Ascending aorta (tissue), 2 donors: ENCODE results near the gene EMP3. TPM values are rescaled to one million over a fixed set of nuclear protein-coding genes. Genes with fewer than 3 reads are reported as not detected.
"Not testable (repeated sequence)": the region's sequence is repeated elsewhere in the genome, so short reads cannot be mapped to it uniquely, and the experiment has no call there.

Experiments
- DNase-seq, 2 donors: peaks; one replicate each; pipeline ENCODE4 v3.0.0-alpha.2; 2019; ENCODE audit warnings: low spot score in 2 of 2
- H3K27ac ChIP-seq, 2 donors: fragments of 200-600 bp; sonication (generic); one replicate each; pipeline ENCODE4 v1.5.1; 2016 to 2017; ENCODE audit warnings: mild to moderate bottlenecking in 1 of 2
- H3K27me3 ChIP-seq: fragments of 200-600 bp; sonication (generic); one replicate; pipeline ENCODE4 v1.5.1; 2017
- H3K36me3 ChIP-seq, 2 donors: fragments of 200-600 bp; sonication (generic); one replicate each; pipeline ENCODE4 v1.5.1; 2016
- H3K4me1 ChIP-seq, 2 donors: fragments of 200-600 bp; sonication (generic); one replicate each; pipeline ENCODE4 v1.5.1; 2016 to 2017; ENCODE audit warnings: mild to moderate bottlenecking in 1 of 2
- H3K4me3 ChIP-seq, 2 donors: fragments of 200-600 bp; sonication (generic); one replicate each; pipeline ENCODE4 v1.5.1; 2016 to 2017; ENCODE audit warnings: mild to moderate bottlenecking in 1 of 2
- H3K9me3 ChIP-seq, 2 donors: fragments of 200-600 bp; sonication (generic); one replicate each; pipeline ENCODE4 v1.5.1; 2016
- intact Hi-C: fragments of 100-400 bp; cut with DNase I; formaldehyde crosslinking; loops from one replicate; pipeline ENCODE4 v1.15.1; 2023
- total RNA-seq: library from RNA; depleted of rRNA; stranded (reverse); fragments of >200 nt; gene quantifications from one replicate; pipeline ENCODE4 v1.1.0, GENCODE V29; 2016
- TF ChIP-seq, protein P1 (sequence below), 3 experiments: fragments of 200-600 bp in 2 of 3; fragments of 450-650 bp in 1 of 3; sonication (generic) in 2 of 3; IDR thresholded peaks; one replicate each; pipeline ENCODE4 v1.5.1; 2016 to 2019; ENCODE audit warnings: antibody characterized with exemption in 3 of 3, mild to moderate bottlenecking in 1 of 3, moderate library complexity in 1 of 3

The EMP3 gene
- total RNA-seq, 1 donor from 2014 or later: 18.2 TPM

DNA sequence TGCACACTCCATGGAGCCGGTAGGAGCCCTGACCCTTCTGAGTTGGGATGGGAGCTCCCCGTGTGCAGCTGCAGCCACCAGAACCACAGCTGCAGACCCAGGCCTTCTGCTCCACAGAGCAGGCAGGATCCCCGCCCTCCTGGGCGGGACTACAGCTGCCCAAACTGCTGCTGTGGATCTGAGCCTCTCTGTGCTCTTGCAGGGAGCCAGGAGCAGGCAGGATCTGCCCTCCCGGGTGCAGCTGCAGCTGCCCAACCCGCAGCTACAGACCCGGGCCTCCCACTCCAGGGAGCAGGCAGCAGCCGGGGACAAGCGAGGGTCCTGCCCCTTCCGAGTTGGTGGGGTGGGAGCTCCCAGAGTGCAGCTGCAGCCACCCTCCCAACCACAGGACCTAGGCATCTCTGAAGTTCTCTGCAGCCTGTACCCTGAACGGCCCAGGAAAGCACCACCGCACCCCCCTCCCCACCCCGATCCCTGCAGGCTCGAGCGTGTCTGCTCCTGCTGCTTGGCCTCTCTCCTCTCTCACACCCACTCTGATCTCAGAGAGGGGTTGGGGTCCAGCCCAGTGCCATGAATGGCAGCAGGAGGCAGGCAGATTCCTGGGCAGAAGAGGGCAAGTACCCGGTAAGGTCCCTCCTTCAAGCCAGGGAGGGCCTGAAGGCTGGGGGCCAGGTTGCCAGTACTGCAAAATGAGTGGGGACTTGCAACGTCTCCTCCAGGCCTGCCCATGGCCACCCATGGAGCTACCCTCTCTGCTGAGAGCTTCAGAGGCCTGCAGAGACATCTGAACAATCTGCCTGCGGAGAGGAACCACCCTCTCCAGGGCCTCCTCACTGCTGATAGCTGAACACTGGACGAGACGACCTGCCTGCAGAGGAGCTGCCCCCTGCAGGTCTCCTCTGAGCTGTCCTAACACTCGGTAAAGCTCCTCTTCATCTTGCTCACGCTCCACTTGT, 16.4 kb upstream of the EMP3 start:
- intact Hi-C loops: no loop called here
- TF ChIP-seq, protein P1, sequence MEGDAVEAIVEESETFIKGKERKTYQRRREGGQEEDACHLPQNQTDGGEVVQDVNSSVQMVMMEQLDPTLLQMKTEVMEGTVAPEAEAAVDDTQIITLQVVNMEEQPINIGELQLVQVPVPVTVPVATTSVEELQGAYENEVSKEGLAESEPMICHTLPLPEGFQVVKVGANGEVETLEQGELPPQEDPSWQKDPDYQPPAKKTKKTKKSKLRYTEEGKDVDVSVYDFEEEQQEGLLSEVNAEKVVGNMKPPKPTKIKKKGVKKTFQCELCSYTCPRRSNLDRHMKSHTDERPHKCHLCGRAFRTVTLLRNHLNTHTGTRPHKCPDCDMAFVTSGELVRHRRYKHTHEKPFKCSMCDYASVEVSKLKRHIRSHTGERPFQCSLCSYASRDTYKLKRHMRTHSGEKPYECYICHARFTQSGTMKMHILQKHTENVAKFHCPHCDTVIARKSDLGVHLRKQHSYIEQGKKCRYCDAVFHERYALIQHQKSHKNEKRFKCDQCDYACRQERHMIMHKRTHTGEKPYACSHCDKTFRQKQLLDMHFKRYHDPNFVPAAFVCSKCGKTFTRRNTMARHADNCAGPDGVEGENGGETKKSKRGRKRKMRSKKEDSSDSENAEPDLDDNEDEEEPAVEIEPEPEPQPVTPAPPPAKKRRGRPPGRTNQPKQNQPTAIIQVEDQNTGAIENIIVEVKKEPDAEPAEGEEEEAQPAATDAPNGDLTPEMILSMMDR (IDR thresholded peaks at IDR 0.05): no peak
- H3K27ac ChIP-seq: no peak overlapping the region

DNA sequence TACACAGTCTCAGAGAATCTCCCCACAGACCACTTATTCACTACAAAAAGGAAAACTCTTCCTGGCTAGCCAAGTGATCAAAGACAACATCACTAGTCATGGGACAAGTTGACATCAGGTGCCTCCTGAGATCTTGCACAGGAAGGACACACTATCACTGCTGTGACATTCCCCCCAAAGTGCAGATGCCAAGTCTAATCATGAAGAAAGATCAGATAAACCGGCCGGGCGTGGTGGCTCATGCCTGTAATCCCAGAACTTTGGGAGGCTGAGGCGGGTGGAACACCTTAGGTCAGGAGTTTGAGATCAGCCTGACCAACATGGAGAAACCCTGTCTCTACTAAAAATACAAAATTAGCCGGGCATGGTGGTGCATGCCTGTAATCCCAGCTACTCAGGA, 15.6 kb upstream of the EMP3 start:
- H3K27me3 ChIP-seq, DNase-seq, H3K9me3 ChIP-seq, H3K27ac ChIP-seq, H3K36me3 ChIP-seq, intact Hi-C loops, H3K4me3 ChIP-seq, H3K4me1 ChIP-seq: not testable (repeated sequence)

More for the DNA sequence above, 16.4 kb upstream of the EMP3 start:
- H3K9me3 ChIP-seq: no peaks in the 10 kb centered on the region
- DNase-seq: no peak
- H3K4me3 ChIP-seq: no peak overlapping the region
- H3K36me3 ChIP-seq: no peaks in the 10 kb centered on the region
- no peaks in the 10 kb centered on the region for H3K27me3 ChIP-seq
- no peaks in the 10 kb centered on the region for H3K4me1 ChIP-seq

DNA sequence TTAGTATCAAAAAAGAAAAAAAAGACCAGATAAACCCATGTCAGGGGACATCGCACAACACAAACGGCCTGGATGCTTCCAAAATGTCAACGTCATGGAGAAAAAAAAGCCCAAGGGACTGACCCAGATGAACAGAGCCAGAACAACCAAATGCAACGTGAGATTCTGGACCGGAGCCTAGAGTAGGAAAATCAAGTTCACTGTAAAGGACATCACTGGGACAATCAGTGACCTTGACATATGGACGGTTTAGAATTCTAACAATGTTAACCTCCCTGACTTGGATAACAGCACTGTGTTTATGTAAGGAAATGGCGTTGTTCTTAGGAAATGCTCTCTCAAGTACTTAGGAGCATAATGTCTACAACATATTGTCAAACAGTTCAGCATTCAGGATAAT, 15.1 kb upstream of the EMP3 start:
- DNase-seq: no peak
- TF ChIP-seq, protein P1 (IDR thresholded peaks at IDR 0.05): no peak
- H3K4me1 ChIP-seq: no peaks in the 10 kb centered on the region
- no peak overlapping the region for H3K27ac ChIP-seq
- H3K36me3 ChIP-seq: no peaks in the 10 kb centered on the region
- H3K27me3 ChIP-seq: no peaks in the 10 kb centered on the region
- H3K9me3 ChIP-seq: no peaks in the 10 kb centered on the region
- H3K4me3 ChIP-seq: no peak overlapping the region
- intact Hi-C loops: no loop called here

DNA sequence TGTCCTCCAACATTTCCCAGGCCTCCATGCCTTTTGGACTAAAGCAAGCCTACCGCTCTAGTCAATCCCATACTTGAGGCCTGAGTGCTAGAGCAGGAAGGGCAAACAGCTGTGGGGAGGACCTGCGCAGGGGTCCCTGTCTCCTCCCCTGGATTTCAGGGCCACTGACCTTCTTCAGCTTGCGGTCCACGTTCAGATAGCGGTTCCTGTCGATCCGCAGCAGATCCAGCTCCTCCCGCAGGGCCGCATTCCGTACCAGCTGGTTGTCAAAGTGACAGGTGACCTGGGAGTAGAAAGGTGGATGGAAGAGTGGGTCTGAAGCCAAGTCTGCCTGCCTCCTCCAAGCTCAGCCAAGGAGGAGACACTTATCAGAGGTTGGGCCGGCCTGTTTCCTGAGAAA, 14.0 kb upstream of the EMP3 start:
- H3K36me3 ChIP-seq: no peaks in the 10 kb centered on the region
- TF ChIP-seq, protein P1 (IDR thresholded peaks at IDR 0.05): no peak
- no peaks in the 10 kb centered on the region for H3K27me3 ChIP-seq
- H3K4me1 ChIP-seq: no peaks in the 10 kb centered on the region
- H3K9me3 ChIP-seq: no peaks in the 10 kb centered on the region
- intact Hi-C loops: no loop called here
- no peak for DNase-seq
- H3K27ac ChIP-seq: no peak overlapping the region
- no peak overlapping the region for H3K4me3 ChIP-seq

DNA sequence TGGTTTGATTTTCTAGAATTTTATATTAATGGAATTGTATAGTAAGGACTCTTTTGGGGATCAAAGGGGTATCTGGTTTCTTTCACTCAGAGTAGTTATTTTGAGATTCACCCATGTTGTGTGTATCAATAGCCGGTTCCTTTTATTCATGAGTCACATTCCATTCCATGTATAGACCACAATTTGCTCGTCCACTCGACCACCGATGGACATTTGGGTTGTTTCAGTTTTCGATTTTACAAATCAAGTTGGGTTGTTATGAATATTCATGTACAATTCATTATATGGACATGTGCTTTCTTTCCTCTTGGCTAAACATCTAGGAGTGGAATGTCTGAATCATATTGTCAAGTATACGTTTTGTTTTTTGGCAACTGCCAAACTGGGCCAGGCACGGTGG, 9.6 kb upstream of the EMP3 start:
- Histone ChIP-seq H3K27ac (no peak overlapping the region), H3K27me3 (no peaks in the 10 kb centered on the region), H3K36me3 (no peaks in the 10 kb centered on the region), H3K4me3 (no peak overlapping the region), H3K9me3 (no peaks in the 10 kb centered on the region), H3K4me1 (peaks cover 0 to 3% of the 10 kb centered on the region in 2 donors)
- no peak for DNase-seq
- intact Hi-C loops: no loop called here
- TF ChIP-seq, protein P1 (IDR thresholded peaks at IDR 0.05): no peak

DNA sequence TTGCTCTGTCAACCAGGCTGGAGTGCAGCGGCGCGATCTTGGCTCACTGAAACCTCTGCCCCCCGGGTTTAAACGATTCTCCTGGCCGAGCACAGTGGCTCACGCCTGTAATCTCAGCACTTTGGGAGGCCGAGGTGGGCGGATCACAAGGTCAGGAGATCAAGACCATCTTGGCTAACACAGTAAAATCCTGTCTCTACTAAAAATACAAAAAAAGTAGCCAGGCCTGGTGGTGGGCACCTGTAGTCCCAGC, 7.7 kb upstream of the EMP3 start:
- H3K4me3 ChIP-seq, DNase-seq, H3K27ac ChIP-seq, H3K9me3 ChIP-seq, intact Hi-C loops, H3K36me3 ChIP-seq, H3K27me3 ChIP-seq: not testable (repeated sequence)
- peaks cover 0 to 13% of the 10 kb centered on the region in 2 donors for H3K4me1 ChIP-seq
